GM23338 (cell line): ENCODE results near the gene DRG2. TPM values are rescaled to one million over a fixed set of nuclear protein-coding genes. Genes with fewer than 3 reads are reported as not detected.

Experiments
- ATAC-seq: fragments of 200-7000 bp; cut with Tn5 transposase; 3 replicates; pipeline ENCODE4 v1.9.1; 2020
- DNase-seq: peaks from one replicate; pipeline ENCODE4 v3.0.0-alpha.2; 2015; ENCODE audit warnings: low spot score
- H2AFZ ChIP-seq: fragments of 200-600 bp; sonication (generic); 2 replicates; pipeline ENCODE4 v1.8.0; 2016; ENCODE audit warnings: antibody characterized with exemption, mild to moderate bottlenecking, moderate library complexity
- H3F3A ChIP-seq: fragments of 200-600 bp; sonication (generic); replicated peaks from 2 replicates; pipeline ENCODE4 v1.8.0; 2017; ENCODE audit warnings: antibody characterized with exemption, mixed run types, low read depth
- H3K27ac ChIP-seq: fragments of 200-600 bp; sonication (generic); 2 replicates; pipeline ENCODE4 v1.6.1; 2016; ENCODE audit warnings: low read depth
- H3K27me3 ChIP-seq: fragments of 200-600 bp; sonication (generic); 2 replicates; pipeline ENCODE4 v1.8.0; 2016; ENCODE audit warnings: mild to moderate bottlenecking, mixed run types, moderate library complexity; ENCODE audit not compliant: insufficient read depth
- H3K36me3 ChIP-seq: fragments of 200-600 bp; sonication (generic); 2 replicates; pipeline ENCODE4 v1.8.0; 2016; ENCODE audit warnings: mild to moderate bottlenecking; ENCODE audit not compliant: insufficient read depth
- H3K4me1 ChIP-seq: fragments of 200-600 bp; sonication (generic); 2 replicates; pipeline ENCODE4 v1.8.0; 2016; ENCODE audit warnings: mild to moderate bottlenecking, moderate library complexity; ENCODE audit not compliant: insufficient read depth
- H3K4me2 ChIP-seq: fragments of 200-600 bp; sonication (generic); 2 replicates; pipeline ENCODE4 v1.7.1; 2017; ENCODE audit warnings: mixed run types
- H3K4me3 ChIP-seq: fragments of 200-600 bp; sonication (generic); 2 replicates; pipeline ENCODE4 v1.6.1; 2016; ENCODE audit warnings: mixed run types
- H3K79me2 ChIP-seq: fragments of 200-600 bp; sonication (generic); replicated peaks from 2 replicates; pipeline ENCODE4 v1.8.0; 2017; ENCODE audit warnings: mild to moderate bottlenecking; ENCODE audit not compliant: insufficient read depth
- H3K9me2 ChIP-seq: fragments of 200-600 bp; sonication (generic); 2 replicates; pipeline ENCODE4 v1.8.0; 2017; ENCODE audit not compliant: insufficient read depth
- H4K20me1 ChIP-seq: fragments of 200-600 bp; sonication (generic); replicated peaks from 2 replicates; pipeline ENCODE4 v1.8.0; 2017; ENCODE audit warnings: mild to moderate bottlenecking; ENCODE audit not compliant: insufficient read depth
- H3K27ac Mint-ChIP-seq: 2 replicates; pipeline ENCODE4 v1.8.0; 2020; ENCODE audit warnings: inconsistent platforms, mild to moderate bottlenecking, moderate library complexity, mixed read lengths
- H3K27me3 Mint-ChIP-seq: 3 replicates; pipeline ENCODE4 v1.8.0; 2022; ENCODE audit warnings: low read depth, mild to moderate bottlenecking, moderate library complexity, mixed read lengths, inconsistent platforms; ENCODE audit not compliant: insufficient read depth, poor library complexity
- H3K36me3 Mint-ChIP-seq: 3 replicates; pipeline ENCODE4 v1.8.0; 2021; ENCODE audit warnings: low read depth, mild to moderate bottlenecking, inconsistent platforms, moderate library complexity, mixed read lengths
- H3K4me1 Mint-ChIP-seq: 3 replicates; pipeline ENCODE4 v1.8.0; 2020; ENCODE audit warnings: mild to moderate bottlenecking, inconsistent platforms, mixed read lengths
- H3K4me3 Mint-ChIP-seq: 3 replicates; pipeline ENCODE4 v1.8.0; 2021; ENCODE audit warnings: moderate library complexity, mild to moderate bottlenecking, inconsistent platforms, mixed read lengths
- H3K9me3 Mint-ChIP-seq: 3 replicates; pipeline ENCODE4 v1.8.0; 2020; ENCODE audit warnings: moderate library complexity, mild to moderate bottlenecking, inconsistent platforms, mixed read lengths
- CREB1 ChIP-seq: fragments of 250-450 bp; sonication (Bioruptor Pico); IDR thresholded peaks from 2 replicates; pipeline ENCODE4 v1.5.0; 2020; ENCODE audit warnings: low read depth, mild to moderate bottlenecking, moderate library complexity
- CTCF ChIP-seq, 2 experiments: fragments of 200-600 bp in 1 of 2; sonication (generic) in 1 of 2; conservative IDR thresholded peaks; 2 replicates each; pipeline versions ENCODE4 v1.5.1 to v1.6.1; 2016 to 2017; ENCODE audit warnings: antibody characterized with exemption in 2 of 2, low read depth in 2 of 2, mild to moderate bottlenecking in 2 of 2, moderate library complexity in 1 of 2
- ETS1 ChIP-seq: IDR thresholded peaks from 2 replicates; pipeline ENCODE4 v1.6.1; 2016; ENCODE audit warnings: antibody characterized with exemption
- EZH2 ChIP-seq: fragments of 200-600 bp; sonication (generic); IDR thresholded peaks from one replicate; pipeline ENCODE4 v1.8.0; 2017; ENCODE audit warnings: antibody characterized with exemption, mild to moderate bottlenecking, low read depth; ENCODE audit not compliant: unreplicated experiment
- JUNB ChIP-seq: IDR thresholded peaks from one replicate; pipeline ENCODE4 v1.6.1; 2016; ENCODE audit warnings: antibody characterized with exemption; ENCODE audit not compliant: unreplicated experiment
- NANOG ChIP-seq: IDR thresholded peaks from 2 replicates; pipeline ENCODE4 v1.6.1; 2016; ENCODE audit warnings: antibody characterized with exemption, borderline replicate concordance
- STAT1 ChIP-seq: IDR thresholded peaks from one replicate; pipeline ENCODE4 v1.6.1; 2016; ENCODE audit warnings: antibody characterized with exemption; ENCODE audit not compliant: unreplicated experiment
- ZNF114 ChIP-seq: fragments of 250-450 bp; sonication (Bioruptor Pico); IDR thresholded peaks from 2 replicates; pipeline ENCODE4 v1.5.0; 2020; ENCODE audit warnings: mild to moderate bottlenecking, moderate library complexity
- ZNF462 ChIP-seq: fragments of 250-450 bp; sonication (Bioruptor Pico); IDR thresholded peaks from 2 replicates; pipeline ENCODE4 v1.5.0; 2020; ENCODE audit warnings: mild to moderate bottlenecking, moderate library complexity
- polyA plus RNA-seq: library from polyadenylated mRNA; unstranded; fragments of >200 nt; fragmentation: Nextera tagmentation; extraction: Ambion mirVana; gene quantifications from 2 replicates; pipeline ENCODE4 v1.2.1, GENCODE V29; 2016
- total RNA-seq: library from RNA; depleted of rRNA; stranded (reverse); fragments of >200 nt; shearing (Covaris generic); gene quantifications from 2 replicates; pipeline ENCODE4 v1.2.3, GENCODE V29; 2014

The DRG2 gene
- total and polyA plus RNA-seq, 2 experiments from 2014 or later = 36.2 to 48.0 TPM

- Mint-ChIP-seq H3K27ac (no peak overlapping the region), H3K36me3 (peaks cover 16% of the 10 kb centered on the region; the same call in 2 of the 3 replicates), H3K27me3 (peaks cover 1% of the 10 kb centered on the region), H3K4me1 (no peaks in the 10 kb centered on the region), H3K9me3 (no peaks in the 10 kb centered on the region), H3K4me3 (no peak overlapping the region)
- H3K9me2 ChIP-seq = no peaks in the 10 kb centered on the region
- no peak overlapping the region for H3K4me3 ChIP-seq
- H3K27me3 ChIP-seq = no peaks in the 10 kb centered on the region
- no peak for TF ChIP-seq STAT1
- no peak for TF ChIP-seq CTCF (conservative IDR thresholded peaks at IDR 0.05; ENCODE audit: low read depth in 2 of 2)
- no peak for TF ChIP-seq CREB1 (CRISPR knock-in tag)
- no peak for TF ChIP-seq ETS1
- TF ChIP-seq NANOG = no peak
- no peak for TF ChIP-seq JUNB
- H4K20me1 ChIP-seq = no peaks in the 10 kb centered on the region; the same call in 1 of the 2 replicates
- peaks cover 5% of the 10 kb centered on the region; the same call in 1 of the 2 replicates for H3K36me3 ChIP-seq
- H3K27ac ChIP-seq = no peak overlapping the region
- no peak overlapping the region for H2AFZ ChIP-seq
- no peaks in the 10 kb centered on the region for H3K4me1 ChIP-seq
- no peak for ATAC-seq
- no peaks in the 10 kb centered on the region for H3F3A ChIP-seq
- DNase-seq = no peak
- no peaks in the 10 kb centered on the region for H3K79me2 ChIP-seq
- H3K4me2 ChIP-seq = no peak overlapping the region
Measured at GRCh38 chr17:18064053-18064452, 23.7 kb upstream of the DRG2 start.

GRCh38 chr17:18065546-18065945 is 22.2 kb upstream of the DRG2 start:
- Histone ChIP-seq H2AFZ (no peak overlapping the region), H4K20me1 (no peaks in the 10 kb centered on the region; the same call in 1 of the 2 replicates), H3K4me3 (no peak overlapping the region), H3K36me3 (peaks cover 5% of the 10 kb centered on the region; the same call in 1 of the 2 replicates), H3K27me3 (no peaks in the 10 kb centered on the region), H3K79me2 (no peaks in the 10 kb centered on the region), H3F3A (no peaks in the 10 kb centered on the region), H3K4me2 (no peak overlapping the region), H3K27ac (no peak overlapping the region), H3K9me2 (no peaks in the 10 kb centered on the region), H3K4me1 (no peaks in the 10 kb centered on the region)
- Mint-ChIP-seq H3K27ac (no peak overlapping the region), H3K4me1 (no peaks in the 10 kb centered on the region), H3K27me3 (no peaks in the 10 kb centered on the region), H3K9me3 (no peaks in the 10 kb centered on the region), H3K36me3 (peaks cover 9% of the 10 kb centered on the region; the same call in 2 of the 3 replicates), H3K4me3 (no peak overlapping the region)
- ATAC-seq = no peak
- DNase-seq = no peak
- TF ChIP-seq ZNF462 = no peak
- no peak for TF ChIP-seq JUNB
- no peak for TF ChIP-seq EZH2
- no peak for TF ChIP-seq ZNF114 (CRISPR knock-in tag)
- no peak for TF ChIP-seq ETS1
- no peak for TF ChIP-seq STAT1
